GM18511 (cell line): ENCODE data around the gene NCEH1.
"Not testable (repeated sequence)": the region's sequence is repeated elsewhere in the genome, so short reads cannot be mapped to it uniquely, and the experiment has no call there.

Experiments
- ATAC-seq: cut with Tn5 transposase; IDR thresholded peaks from one replicate; pipeline ENCODE4 v1.9.1; 2021; ENCODE audit warnings: mild to moderate bottlenecking, moderate library complexity; ENCODE audit not compliant: unreplicated experiment

NCEH1 gene, protein sequence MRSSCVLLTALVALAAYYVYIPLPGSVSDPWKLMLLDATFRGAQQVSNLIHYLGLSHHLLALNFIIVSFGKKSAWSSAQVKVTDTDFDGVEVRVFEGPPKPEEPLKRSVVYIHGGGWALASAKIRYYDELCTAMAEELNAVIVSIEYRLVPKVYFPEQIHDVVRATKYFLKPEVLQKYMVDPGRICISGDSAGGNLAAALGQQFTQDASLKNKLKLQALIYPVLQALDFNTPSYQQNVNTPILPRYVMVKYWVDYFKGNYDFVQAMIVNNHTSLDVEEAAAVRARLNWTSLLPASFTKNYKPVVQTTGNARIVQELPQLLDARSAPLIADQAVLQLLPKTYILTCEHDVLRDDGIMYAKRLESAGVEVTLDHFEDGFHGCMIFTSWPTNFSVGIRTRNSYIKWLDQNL

DNA sequence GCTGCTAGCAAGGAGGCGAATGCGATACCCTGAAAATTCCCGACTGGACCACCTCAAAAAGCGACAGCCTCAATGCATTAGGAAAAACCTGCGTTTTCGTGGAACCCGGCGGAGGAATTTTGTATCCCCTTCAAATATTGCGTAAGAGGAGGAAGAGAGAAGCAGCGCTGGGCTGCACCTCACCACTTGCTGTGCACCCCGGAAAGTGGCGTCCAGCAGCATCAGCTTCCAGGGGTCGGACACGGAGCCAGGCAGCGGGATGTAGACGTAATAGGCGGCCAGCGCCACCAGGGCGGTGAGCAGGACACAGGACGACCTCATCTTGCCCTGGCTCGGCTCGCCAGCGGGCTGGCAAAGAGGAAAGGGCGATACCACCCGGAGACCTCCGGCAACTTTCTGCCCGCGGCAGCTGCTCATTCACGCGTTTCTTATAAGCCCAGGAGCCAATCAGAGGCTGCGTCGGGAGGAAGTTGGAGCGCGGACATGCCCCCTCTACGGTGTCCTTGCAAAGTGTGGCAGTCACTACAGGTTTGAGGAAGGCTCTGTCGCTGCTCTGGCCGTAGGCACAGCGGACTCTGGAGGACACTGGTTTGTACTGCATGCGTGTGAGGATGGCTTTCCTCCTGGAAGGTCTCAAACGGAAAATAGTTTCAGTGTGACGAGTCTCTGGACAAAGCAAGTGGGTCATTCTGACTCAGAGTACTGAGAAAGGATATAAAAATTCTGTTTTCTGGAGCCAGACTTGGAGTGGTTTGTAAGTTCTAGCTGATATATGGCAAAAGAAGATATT is at the start of gene NCEH1:
Gene NCEH1 (minus strand): TSS at position 404 of the 790 bp plus-strand sequence. CDS start 83 bp downstream, at position 321.
- peak; percentile 99 for ATAC-seq

DNA sequence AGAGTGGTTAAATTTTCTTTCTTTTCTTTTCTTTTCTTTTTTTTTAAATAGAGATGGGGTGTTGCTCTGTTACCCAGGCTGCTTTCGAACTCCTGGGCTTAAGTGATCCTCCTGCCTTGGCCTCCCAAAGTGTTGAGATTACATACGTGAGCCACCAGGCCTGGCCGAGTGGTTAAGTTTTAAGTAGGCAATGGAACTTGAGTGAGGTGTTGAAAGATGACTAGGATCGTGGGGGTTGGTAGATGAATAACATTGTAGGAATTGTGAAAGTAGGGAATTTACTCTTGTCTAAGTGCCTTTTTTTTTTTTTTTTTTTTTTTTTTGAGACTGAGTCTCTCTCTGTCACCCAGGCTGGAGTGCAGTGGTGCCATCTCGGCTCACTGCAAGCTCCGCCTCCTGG is 49.5 kb upstream of the NCEH1 start:
- not testable (repeated sequence) for ATAC-seq

DNA sequence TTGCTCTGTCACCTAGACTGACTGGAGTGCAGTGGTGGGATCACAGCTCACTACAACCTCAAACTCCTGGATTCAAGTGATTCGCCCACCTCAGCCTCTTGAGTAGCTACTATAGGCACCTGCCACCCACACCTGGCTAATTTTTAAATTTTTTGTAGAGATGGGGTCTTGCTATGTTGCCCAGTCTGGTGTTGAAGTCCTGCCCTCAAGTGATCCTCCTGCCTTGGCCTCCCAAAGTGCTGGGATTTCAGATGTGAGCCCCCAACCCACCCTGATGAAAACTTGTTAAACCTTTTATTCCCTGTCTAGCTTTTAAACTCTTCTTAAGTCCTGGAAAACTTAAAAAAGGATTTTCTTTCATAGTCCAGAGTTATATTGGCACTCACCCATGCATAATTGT is 42.3 kb upstream of the NCEH1 start:
- ATAC-seq, result no peak

DNA sequence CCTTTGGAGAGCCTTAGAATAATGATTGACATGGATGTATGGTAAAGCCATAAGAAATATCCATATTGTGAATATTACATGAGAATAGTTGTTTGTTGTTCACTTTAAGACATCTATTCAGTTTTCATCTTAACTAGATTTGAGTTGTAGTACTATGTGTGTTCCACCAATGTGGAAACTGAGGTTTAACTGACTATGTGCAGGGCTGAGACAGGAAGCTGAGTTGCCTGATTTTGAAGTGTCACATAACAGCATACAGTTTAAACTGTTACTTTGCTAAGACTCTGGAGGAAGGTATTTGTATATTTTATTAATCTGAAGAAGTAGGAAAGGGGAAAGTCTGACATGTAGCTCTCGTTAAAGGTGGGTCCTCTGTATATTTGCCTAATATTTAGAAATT is 41.8 kb upstream of the NCEH1 start:
- no peak for ATAC-seq

DNA sequence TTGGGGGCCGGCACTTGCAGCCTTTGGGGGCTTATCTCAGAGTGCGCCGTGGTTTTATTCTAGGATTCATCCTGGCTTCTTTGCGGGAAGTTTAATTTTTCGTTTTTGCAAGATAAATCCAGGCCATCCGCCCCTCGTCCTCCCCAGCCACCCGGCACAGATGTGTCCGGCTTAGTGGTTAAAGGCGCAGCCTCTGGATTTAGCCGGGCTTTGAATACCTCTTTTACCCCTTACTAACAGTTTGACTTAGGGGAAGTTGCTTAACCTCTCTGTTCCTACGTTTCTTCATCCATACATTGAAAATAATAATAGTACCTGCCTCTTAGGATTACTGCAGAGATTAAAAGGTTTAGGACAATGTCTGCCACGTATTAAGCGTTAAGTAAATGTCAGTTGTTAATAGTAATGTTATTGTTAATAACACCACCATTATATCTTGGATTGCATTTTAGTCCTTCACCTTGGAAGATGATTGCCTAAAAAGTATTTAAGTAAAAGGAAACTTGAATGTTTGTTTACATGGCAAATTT is 40.4 kb upstream of the NCEH1 start:
- peak; percentile 27 for ATAC-seq

DNA sequence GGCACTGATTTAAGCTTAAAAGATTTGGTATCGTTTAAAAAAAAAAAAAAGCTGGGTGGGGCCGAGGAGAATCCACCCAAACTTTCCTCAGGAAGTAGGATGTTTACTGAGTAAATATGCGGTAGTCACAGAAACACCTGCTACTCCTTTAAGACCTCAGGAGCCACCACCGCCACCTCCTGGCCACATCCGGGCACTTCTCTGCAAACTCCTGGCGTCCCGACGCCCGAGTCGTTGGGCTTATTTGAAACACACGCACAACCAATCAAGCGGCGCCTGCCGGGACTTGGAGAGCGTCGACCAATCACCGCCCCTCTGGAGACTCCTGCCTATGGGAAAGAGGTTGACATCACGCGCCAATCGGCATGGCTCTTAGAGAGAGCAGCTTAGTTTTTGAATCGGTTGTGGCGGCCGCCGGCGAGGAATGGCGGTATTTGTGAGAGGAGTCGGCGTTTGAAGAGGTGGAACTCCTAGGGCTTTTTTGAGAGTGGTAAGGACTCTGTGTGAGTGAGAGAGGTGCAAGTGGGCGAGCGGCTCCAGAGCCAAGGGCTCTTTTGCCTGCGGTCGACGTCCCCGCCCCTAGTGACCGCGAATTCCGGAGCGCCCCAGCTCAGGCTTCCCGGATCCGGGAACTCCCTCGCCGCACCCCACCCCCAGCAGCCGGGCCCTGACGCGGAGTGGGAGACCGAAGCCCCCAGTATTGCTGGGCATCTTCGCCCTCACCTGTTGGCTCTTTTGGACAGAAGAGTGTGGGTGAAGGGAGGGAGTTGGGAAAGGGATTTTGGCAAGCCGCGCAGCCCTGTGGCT is 39.7 kb upstream of the NCEH1 start, which contains the start of gene ECT2:
Gene ECT2 (plus strand): TSS at position 359 of the 807 bp plus-strand sequence. CDS start 3,805 bp downstream, outside the sequence.
- peak; percentile 98 for ATAC-seq

DNA sequence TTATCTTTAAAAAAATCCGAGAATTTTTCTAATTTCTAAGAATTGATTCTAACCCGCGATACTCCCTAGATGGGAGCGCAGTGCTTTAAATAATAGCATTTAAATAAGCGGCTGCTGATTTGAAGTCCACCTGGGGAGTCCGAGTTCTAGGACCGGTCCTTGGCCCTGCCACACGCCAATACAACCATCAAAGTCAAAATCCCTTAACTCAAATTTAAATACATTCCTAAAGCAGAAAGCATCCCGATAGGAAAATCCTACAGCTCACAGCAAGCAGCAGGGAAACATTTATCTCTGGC is 39.2 kb upstream of the NCEH1 start:
- peak; percentile 9 for ATAC-seq

DNA sequence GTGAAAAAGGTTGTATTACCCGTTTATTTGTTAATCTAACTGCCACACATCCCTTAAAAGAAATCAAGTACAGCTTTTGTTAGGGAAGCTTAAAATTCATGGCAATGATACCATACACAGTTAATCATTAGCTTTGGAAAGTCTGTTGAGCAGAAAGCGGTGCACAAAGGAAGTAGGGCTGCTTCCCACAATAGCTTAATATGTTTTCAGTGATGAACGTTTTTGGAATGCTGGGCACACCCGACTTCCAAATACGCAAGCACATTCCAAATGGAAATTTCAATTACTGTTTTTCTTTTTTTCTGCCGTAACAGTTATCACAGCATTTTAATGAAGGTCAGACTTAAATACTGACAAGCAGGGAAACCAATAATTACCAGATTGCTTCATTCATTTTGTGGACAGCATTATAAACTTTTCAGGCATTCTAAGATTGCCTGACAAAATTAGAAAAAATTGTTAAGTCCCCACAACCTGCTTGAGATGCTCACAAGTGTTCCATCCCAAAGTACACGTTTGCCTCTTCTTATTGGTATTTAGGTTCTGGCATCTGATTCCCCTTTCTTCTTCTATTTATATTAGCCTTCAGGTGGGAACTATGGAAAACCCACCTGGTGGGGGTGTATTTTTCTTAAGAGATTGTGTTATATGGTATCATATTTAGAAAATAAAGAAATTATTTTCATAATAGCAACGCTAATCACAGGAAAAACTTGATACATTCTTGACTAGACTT is 38.5 kb upstream of the NCEH1 start:
- ATAC-seq, result no peak

DNA sequence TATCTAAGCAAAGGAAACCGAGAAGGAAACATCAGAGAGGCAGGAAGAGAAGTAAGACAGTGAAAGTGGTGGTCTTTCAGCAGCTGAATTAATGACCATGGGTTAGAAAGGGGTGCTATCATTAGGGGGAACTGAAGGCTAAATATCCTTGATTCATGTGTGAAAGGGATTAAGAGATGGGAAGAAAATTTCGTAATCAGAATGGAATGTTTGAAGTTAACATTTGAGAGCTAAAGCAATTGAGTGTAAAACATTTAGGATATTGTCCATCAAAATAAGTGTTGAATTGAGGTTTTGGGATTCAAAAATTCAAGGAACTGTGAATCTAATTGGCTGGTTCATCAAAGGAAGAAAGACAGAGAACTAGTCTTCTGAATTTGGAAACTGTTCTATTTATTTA is 35.6 kb upstream of the NCEH1 start:
- no peak for ATAC-seq

DNA sequence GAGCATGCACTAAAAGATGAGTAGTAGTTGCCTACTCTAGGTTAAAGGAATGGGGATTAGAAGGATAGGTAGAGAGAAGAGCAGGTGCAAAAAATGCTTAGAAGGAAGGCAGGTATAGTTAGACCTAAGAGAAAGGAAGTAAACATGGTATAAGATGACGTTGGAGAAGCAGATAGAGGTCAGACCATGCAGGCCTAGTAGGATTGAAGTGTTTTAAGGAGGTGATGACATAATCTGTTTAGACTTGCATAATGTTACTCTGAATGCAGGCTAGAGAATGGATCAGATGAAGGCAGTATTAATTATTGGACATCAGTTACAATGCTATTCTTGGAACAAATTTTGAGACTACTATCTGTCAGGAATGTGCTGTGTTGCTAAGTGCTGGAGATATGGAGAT is 28.6 kb upstream of the NCEH1 start:
- no peak for ATAC-seq

DNA sequence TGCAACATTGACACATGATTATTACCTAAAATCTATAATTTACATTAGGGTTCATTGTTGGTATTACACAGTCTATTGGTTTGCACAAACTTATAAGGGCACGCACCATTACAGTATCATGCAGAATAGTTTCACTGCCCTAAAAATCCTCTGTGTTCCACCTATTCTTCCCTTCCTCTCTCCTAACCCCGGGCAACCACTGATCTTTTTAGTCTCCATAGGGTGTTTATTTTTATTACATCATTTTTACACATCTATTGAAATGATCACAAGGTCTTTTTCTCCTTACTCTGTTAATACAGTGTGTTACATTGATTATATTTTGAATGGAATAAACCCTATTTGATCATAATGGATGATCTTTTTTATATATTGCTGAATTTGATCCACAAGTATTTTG is 24.1 kb upstream of the NCEH1 start:
- no peak for ATAC-seq

DNA sequence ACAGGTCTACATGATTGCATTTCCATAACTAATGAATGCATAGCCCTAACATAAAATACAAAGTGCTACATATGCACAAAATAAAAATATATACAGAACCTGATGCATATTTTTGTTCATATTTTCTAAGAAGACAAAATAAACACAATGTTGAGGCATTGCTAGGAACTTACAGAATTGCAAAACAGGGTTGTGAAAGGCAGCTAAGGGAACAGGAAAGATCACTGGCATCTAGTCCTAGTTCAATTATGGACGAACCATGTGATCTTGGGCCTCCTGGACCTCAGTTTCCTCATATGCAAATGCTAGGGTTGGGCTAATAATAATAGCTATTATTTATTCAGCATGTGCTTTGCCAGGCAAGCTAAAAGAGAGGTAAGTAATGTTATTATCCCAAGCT is 15.5 kb upstream of the NCEH1 start:
- no peak for ATAC-seq

DNA sequence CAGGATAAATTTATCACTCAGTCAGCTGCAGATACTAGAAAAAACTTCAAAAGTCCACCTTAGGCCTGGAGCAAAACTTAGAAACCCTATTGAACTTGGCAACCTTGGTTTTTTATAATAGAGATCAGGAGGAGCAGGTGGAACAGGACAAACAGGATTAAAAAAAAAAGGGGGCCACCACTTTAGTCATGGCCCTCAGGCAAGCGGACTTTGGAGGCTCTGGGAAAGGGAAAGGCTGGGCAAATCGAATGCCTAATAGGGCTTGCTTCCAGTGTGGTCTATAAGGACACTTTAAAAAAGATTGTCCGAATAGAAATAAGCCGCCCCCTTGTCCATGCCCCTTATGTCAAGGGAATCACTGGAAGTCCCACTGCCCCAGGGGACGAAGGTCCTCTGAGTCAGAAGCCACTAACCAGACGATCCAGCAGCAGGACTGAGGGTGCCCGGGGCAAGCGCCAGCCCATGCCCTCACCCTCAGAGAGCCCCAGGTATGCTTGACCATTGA is 11.7 kb upstream of the NCEH1 start:
- ATAC-seq, result not testable (repeated sequence)

DNA sequence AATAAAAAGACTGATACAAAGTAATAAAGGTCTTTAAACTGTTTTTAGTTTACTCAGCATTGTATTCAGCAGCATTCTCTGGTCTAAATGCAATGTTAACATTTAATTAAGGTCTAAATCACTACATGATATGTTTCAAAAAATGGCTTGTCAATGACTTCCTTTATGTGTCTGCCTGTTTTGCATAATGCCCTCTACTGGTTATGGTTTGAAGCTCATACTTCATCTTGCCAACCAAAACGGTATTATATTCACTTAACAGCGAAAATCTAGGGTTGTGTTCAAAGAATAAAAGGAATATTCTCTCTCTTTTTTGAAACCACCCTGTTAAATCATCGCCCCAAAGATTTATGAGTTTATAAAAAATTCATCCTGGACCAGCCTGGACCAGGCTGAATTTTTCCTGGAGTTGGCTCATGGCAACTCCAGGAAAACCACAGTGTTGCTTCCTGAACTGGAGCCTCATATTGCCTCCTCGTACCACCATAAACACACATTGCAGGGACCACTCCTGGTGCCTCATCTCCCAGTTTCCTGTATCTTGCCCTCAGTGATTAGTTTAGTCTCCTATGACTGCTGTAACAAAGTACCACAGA is 6.7 kb upstream of the NCEH1 start:
- peak; percentile 59 for ATAC-seq

DNA sequence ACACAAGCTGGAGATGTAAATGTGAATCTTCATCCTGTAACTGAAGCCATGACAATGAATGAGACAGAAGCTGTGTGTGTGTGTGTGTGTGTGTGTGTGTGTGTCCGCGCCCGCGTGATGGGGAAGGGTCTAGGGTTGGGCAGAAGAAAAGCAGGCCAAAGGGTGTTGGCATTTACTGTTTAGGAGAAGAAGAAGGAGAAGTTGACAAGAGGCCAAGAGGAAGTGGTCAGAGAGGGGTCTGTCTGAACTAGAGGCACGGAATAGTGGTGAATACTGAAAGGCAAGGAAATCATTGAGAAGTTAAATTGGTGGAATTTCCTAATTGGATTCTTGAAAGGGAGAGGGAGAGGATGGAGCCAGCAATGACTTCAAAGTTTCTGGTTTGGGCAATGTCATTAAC is 5.6 kb upstream of the NCEH1 start:
- no peak for ATAC-seq

DNA sequence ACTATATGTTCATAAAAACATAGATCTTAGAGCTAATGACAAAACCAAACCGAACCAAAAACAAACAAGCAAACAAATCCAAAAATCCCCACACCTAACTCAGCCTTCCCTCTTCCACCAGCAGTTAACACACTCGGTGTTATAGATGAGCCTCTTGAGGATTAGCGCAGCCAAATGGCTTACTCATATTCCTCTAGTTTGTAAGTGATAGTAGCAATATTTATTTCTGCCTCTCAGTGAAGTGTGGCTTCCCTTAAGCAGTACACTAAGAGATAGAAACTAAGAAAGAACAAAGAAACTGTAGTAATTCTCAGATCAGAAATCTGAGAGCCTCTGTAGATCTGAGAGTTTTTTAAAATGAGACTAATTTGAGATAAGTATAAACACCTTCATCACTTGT is 2.4 kb upstream of the NCEH1 start:
- no peak for ATAC-seq

DNA sequence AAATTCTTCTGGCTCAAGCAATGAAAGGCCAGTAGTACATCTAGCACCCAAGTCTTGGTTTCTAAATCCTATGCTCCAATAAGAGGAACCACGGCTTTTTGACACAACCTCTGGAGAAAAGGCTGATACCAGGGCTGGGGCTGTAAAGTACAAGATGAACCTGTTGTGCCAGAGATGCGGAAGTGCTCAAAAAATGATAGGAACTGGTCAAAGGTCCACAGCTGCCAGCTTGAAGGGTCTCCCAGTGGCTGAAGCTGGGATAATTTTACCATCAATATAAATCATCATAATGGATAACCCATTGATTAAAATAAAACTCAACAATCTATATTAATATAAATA is 558 bp upstream of the NCEH1 start:
- ATAC-seq, result peak; percentile 19

DNA sequence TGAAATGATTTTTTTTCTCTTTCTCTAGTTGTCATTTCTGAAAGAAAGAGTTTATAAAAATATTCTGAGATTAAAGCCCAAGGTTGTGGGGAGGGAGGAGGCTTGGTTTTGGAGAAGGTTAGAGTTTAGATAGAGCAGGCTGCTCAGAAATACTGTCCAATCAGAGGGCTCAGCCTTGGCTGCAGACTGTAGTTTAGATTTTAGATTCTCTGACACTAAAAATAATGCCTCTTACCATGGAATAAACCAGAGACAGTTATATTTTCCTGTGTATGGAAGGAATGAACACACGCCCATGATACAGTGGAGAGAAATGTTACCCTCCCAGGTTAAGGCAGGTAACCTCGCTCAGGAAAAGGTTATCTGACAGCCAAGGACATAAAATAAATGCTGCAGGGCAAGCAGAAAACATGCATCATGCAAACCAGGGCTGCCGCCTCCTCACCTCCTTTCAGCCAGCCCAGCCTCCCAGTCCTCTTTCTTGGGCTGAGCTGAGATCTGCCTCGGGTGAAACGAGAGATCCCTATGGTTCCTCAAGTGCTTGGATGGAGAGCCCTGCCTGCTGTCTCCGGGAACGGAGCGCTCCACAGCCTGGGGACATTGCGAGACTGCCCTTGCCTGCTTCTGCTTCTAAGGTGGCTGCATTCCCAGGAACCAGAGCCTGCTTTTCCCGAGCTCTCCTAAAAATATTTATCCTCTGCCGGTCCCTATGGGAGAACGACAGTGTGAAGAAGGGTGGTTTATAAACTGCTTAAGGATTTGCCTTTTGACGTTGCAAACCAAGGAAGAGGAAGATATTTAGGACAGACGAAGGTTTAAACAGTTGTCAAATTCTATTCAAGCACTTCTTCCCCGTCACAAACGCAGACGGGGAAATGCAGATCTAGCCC is 848 bp downstream of the NCEH1 start:
- ATAC-seq, result peak; percentile 3
